Peyer's patch (tissue), 4 donors: ENCODE data around the gene THBS1.

ENCODE experiments used
- CTCF ChIP-seq, 6 experiments: fragments of 450-650 bp in 4 of 6; fragments of 200-600 bp in 2 of 6; sonication (generic) in 1 of 6; IDR thresholded peaks; one replicate each; pipeline ENCODE4 v1.5.1; 2017 to 2019; ENCODE audit warnings: antibody characterized with exemption in 6 of 6, mild to moderate bottlenecking in 3 of 6, moderate library complexity in 1 of 6
- POLR2A ChIP-seq, 2 donors: fragments of 450-650 bp; IDR thresholded peaks; one replicate each; pipeline ENCODE4 v1.5.1; 2017; ENCODE audit warnings: antibody characterized with exemption in 2 of 2, mild to moderate bottlenecking in 2 of 2, moderate library complexity in 2 of 2

GRCh38 chr15:39593071-39593655 is 12.3 kb downstream of the THBS1 start:
- TF ChIP-seq CTCF (IDR thresholded peaks at IDR 0.05) (no peak), POLR2A (IDR thresholded peaks at IDR 0.05) (no peak)
